Astrocyte (in vitro differentiated cells and primary cell): Measurements from ENCODE around the gene TNFRSF21. TPM values are rescaled to one million over a fixed set of nuclear protein-coding genes. Genes with fewer than 3 reads are reported as not detected.

Experiments used
- DNase-seq: peaks from one replicate; pipeline ENCODE4 v3.0.0-alpha.2; 2010; ENCODE audit warnings: low read depth
- FAIRE-seq: peaks from 2 replicates; lab custom pipeline; 2011; peaks lifted over from hg19 to GRCh38; lab: Jason Lieb, UNC
- H2AFZ ChIP-seq: 2 replicates; pipeline ENCODE4 v1.6.0; 2012; ENCODE audit warnings: low read depth, low read length, inconsistent platforms
- H3K27ac ChIP-seq: 2 replicates; pipeline ENCODE4 v1.5.1; 2011; ENCODE audit warnings: low read depth, low read length, inconsistent platforms
- H3K27me3 ChIP-seq: 2 replicates; pipeline ENCODE4 v1.6.0; 2011; ENCODE audit warnings: low read length, inconsistent platforms; ENCODE audit not compliant: insufficient read depth
- H3K36me3 ChIP-seq: 2 replicates; pipeline ENCODE4 v1.5.1; 2011; ENCODE audit warnings: low read length, inconsistent platforms; ENCODE audit not compliant: insufficient read depth
- H3K4me1 ChIP-seq: 2 replicates; pipeline ENCODE4 v1.5.1; 2011; ENCODE audit warnings: low read length, inconsistent platforms; ENCODE audit not compliant: insufficient read depth
- H3K4me2 ChIP-seq: 2 replicates; pipeline ENCODE4 v1.6.0; 2012; ENCODE audit warnings: low read length, inconsistent platforms
- H3K4me3 ChIP-seq: 2 replicates; pipeline ENCODE4 v1.5.1; 2011; ENCODE audit warnings: low read depth, mild to moderate bottlenecking, low read length, inconsistent platforms; ENCODE audit not compliant: insufficient read depth
- H3K79me2 ChIP-seq: 2 replicates; pipeline ENCODE4 v1.6.0; 2012; ENCODE audit warnings: mild to moderate bottlenecking, low read length, inconsistent platforms; ENCODE audit not compliant: insufficient read depth
- H3K9ac ChIP-seq: 2 replicates; pipeline ENCODE4 v1.6.0; 2012; ENCODE audit warnings: mild to moderate bottlenecking, low read length, inconsistent platforms
- H3K9me3 ChIP-seq: 2 replicates; pipeline ENCODE4 v1.5.1; 2012; ENCODE audit warnings: low read depth, mild to moderate bottlenecking, low read length, inconsistent platforms; ENCODE audit not compliant: insufficient read depth
- H4K20me1 ChIP-seq: 2 replicates; pipeline ENCODE4 v1.6.0; 2012; ENCODE audit warnings: low read length, inconsistent platforms; ENCODE audit not compliant: insufficient read depth
- H3K27ac Mint-ChIP-seq: one replicate; pipeline ENCODE4 v1.8.0; 2021; ENCODE audit warnings: mild to moderate bottlenecking, mixed read lengths; ENCODE audit not compliant: unreplicated experiment
- H3K27me3 Mint-ChIP-seq: one replicate; pipeline ENCODE4 v1.8.0; 2021; ENCODE audit warnings: low read depth, mixed read lengths; ENCODE audit not compliant: unreplicated experiment
- H3K36me3 Mint-ChIP-seq: one replicate; pipeline ENCODE4 v1.8.0; 2021; ENCODE audit warnings: low read depth, mixed read lengths; ENCODE audit not compliant: unreplicated experiment
- H3K4me1 Mint-ChIP-seq: one replicate; pipeline ENCODE4 v1.8.0; 2021; ENCODE audit warnings: low read depth, mixed read lengths; ENCODE audit not compliant: unreplicated experiment
- H3K4me3 Mint-ChIP-seq: one replicate; pipeline ENCODE4 v1.8.0; 2021; ENCODE audit warnings: mild to moderate bottlenecking, moderate library complexity, mixed read lengths; ENCODE audit not compliant: unreplicated experiment
- H3K9me3 Mint-ChIP-seq: one replicate; pipeline ENCODE4 v1.8.0; 2021; ENCODE audit warnings: mild to moderate bottlenecking, mixed read lengths; ENCODE audit not compliant: unreplicated experiment
- CTCF ChIP-seq: IDR thresholded peaks from 2 replicates; pipeline ENCODE4 v1.5.1; 2011; ENCODE audit warnings: low read depth, mild to moderate bottlenecking, inconsistent platforms, low read length, moderate library complexity; ENCODE audit not compliant: insufficient read depth
- EZH2 ChIP-seq: IDR thresholded peaks from 2 replicates; pipeline ENCODE4 v1.6.1; 2012; ENCODE audit warnings: mild to moderate bottlenecking, low read length, inconsistent platforms; ENCODE audit not compliant: insufficient read depth
- total RNA-seq: library from RNA; stranded (reverse); gene quantifications from 2 replicates; pipeline ENCODE4 v1.2.1, GENCODE V29; 2021

Gene TNFRSF21
- total RNA-seq, 1 donor from 2014 or later, result 244 TPM

GRCh38 chr6:47357827-47358226 lies 48.1 kb upstream of the TNFRSF21 start:
- no peaks in the 10 kb centered on the region for H3K27me3 Mint-ChIP-seq
- Histone ChIP-seq H3K9me3 (no peaks in the 10 kb centered on the region), H3K27me3 (peaks cover 5% of the 10 kb centered on the region), H3K4me1 (no peaks in the 10 kb centered on the region), H3K27ac (no peak overlapping the region), H3K36me3 (no peaks in the 10 kb centered on the region), H2AFZ (no peak overlapping the region), H4K20me1 (no peaks in the 10 kb centered on the region), H3K9ac (no peak overlapping the region), H3K4me3 (no peak overlapping the region), H3K4me2 (no peak overlapping the region), H3K79me2 (no peaks in the 10 kb centered on the region)
- H3K9me3 Mint-ChIP-seq, result no peaks in the 10 kb centered on the region
- H3K36me3 Mint-ChIP-seq, result no peaks in the 10 kb centered on the region
- no peak for FAIRE-seq
- no peak overlapping the region for H3K27ac Mint-ChIP-seq
- peaks cover 3% of the 10 kb centered on the region for H3K4me1 Mint-ChIP-seq
- DNase-seq, result no peak
- TF ChIP-seq CTCF, result no peak
- TF ChIP-seq EZH2, result no peak
- H3K4me3 Mint-ChIP-seq, result no peak overlapping the region

- H3K4me1 ChIP-seq, result no peaks in the 10 kb centered on the region
- no peak overlapping the region for H3K27ac Mint-ChIP-seq
- no peak overlapping the region for H3K4me3 Mint-ChIP-seq
- TF ChIP-seq EZH2 (no peak), CTCF (no peak)
- peaks cover 5% of the 10 kb centered on the region for H3K9me3 Mint-ChIP-seq
- no peaks in the 10 kb centered on the region for H3K4me1 Mint-ChIP-seq
- no peaks in the 10 kb centered on the region for H4K20me1 ChIP-seq
- H3K79me2 ChIP-seq, result no peaks in the 10 kb centered on the region
- H3K4me3 ChIP-seq, result no peak overlapping the region
- H3K27me3 ChIP-seq, result peaks cover 5% of the 10 kb centered on the region
- H3K27me3 Mint-ChIP-seq, result peaks cover 2% of the 10 kb centered on the region
- DNase-seq (no peak), FAIRE-seq (no peak)
- no peak overlapping the region for H2AFZ ChIP-seq
- no peak overlapping the region for H3K9ac ChIP-seq
- no peaks in the 10 kb centered on the region for H3K36me3 Mint-ChIP-seq
- no peak overlapping the region for H3K27ac ChIP-seq
- H3K36me3 ChIP-seq, result no peaks in the 10 kb centered on the region
- H3K4me2 ChIP-seq, result no peak overlapping the region
- H3K9me3 ChIP-seq, result no peaks in the 10 kb centered on the region
These were observed 45.8 kb upstream of the TNFRSF21 start for GRCh38 chr6:47355496-47355895.

- FAIRE-seq (no peak), DNase-seq (no peak)
- Mint-ChIP-seq H3K9me3 (peaks cover 5% of the 10 kb centered on the region), H3K4me1 (no peaks in the 10 kb centered on the region), H3K4me3 (no peak overlapping the region), H3K27me3 (peaks cover 2% of the 10 kb centered on the region), H3K27ac (no peak overlapping the region), H3K36me3 (no peaks in the 10 kb centered on the region)
- Histone ChIP-seq H3K27ac (no peak overlapping the region), H3K79me2 (no peaks in the 10 kb centered on the region), H4K20me1 (no peaks in the 10 kb centered on the region), H3K27me3 (peaks cover 5% of the 10 kb centered on the region), H3K9me3 (no peaks in the 10 kb centered on the region), H3K4me3 (no peak overlapping the region), H3K4me1 (no peaks in the 10 kb centered on the region), H3K36me3 (no peaks in the 10 kb centered on the region), H2AFZ (no peak overlapping the region), H3K4me2 (no peak overlapping the region), H3K9ac (no peak overlapping the region)
- TF ChIP-seq CTCF (no peak), EZH2 (no peak)
These were observed 44.2 kb upstream of the TNFRSF21 start for GRCh38 chr6:47353871-47354270.
